Measurements from ENCODE around the gene PRAC2.

PRAC2 gene

DNA sequence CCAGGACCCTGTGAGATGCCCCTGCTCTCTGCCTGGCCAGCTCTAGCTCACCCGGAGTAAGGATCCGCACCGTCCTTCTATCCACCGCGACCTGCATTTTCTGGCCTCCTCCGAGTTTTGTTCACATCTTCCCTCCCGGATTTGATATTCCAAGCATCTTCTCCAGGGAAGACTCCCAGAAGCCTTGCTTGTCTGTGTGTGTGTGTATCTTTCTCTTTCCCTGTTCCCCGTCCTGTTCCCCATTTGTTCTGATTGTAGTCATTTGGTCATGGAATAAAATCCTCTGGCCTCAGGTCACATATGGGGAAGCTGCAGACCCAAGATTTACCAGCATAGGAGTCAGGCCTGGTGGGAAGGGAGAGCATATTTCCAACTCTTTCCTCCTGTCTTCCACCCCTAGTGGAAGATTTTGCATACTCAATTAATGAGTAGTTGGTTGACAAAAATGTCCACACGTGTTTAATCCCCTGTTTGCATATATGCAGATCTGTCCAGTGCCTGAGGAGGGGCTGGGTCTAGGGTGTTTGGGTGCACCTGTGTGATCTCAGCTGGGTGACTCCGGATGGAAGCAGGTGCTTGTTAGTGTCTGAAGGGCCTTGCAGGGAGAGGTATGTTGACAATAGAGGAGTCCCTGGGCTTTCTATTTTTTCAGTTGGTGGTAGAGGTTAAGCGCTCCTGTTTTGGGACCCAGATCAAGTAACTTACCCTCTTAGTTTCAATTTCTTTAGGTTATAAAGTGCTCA is 2.5 kb upstream of the PRAC2 start:
- FAIRE-seq, result no peak

DNA sequence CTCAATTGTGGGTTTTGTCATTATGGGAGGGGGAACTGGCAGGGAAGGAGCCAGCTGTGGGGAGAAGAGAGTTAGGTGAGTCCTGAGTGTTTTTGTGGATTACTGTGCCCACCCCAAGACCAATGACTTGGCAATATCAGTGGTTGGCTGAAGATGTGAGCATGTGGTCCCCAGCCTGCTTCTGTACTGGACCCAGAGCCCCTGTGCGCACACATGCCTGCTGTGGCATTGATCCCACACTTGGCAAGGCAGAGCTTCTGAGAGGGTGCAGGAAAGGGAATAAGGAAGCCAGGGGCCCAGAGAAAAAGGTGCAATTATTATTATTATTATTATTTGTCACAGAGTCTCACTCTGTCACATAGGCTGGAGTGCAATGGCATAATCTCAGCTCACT is 2.0 kb upstream of the PRAC2 start:
- FAIRE-seq, result no peak
- DNase-seq (ENCODE audit: low spot score), result no peak

More for the DNA sequence above, 2.5 kb upstream of the PRAC2 start:
- DNase-seq (ENCODE audit: low spot score), result no peak

DNA sequence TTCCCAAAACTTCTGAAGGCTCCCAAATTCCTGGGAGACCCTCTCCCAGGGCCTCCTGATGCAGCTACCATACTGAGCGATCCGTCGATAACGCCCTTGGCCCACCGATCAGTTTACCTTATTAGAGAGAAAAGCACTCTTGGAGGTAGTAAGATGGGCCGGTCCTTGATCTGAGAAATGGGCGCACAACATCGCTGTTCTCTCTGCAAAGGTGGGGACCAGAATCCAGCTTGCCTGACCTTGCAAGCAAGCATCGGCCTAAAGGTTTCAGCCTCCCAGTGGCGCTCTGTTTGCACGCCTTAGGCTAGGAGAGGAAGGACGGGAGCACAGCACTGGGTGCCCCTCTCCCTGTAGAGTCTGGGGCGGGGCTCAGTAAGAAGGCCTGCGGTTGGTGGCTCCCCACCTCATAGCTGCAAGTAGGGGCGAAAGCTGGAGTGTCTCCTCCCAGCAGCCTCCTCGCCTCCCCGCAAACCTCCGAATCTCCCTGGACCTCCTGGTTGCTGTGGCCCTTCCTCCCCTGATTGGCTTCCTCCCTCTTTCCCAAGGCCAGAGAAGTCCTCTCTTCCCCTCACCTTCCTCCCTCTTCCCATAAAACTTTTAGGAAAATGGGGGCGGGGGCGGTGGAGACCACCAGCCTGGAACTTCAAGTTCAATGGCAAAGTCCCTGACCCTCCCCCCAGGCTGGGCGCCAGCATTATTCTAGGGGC is 631 bp upstream of the PRAC2 start, which contains the start of gene PRAC1:
Gene PRAC1 (minus strand): TSS at position 318 of the 707 bp plus-strand sequence. CDS start 126 bp downstream, at position 192.
- DNase-seq (ENCODE audit: low spot score) (no peak), FAIRE-seq (no peak)

DNA sequence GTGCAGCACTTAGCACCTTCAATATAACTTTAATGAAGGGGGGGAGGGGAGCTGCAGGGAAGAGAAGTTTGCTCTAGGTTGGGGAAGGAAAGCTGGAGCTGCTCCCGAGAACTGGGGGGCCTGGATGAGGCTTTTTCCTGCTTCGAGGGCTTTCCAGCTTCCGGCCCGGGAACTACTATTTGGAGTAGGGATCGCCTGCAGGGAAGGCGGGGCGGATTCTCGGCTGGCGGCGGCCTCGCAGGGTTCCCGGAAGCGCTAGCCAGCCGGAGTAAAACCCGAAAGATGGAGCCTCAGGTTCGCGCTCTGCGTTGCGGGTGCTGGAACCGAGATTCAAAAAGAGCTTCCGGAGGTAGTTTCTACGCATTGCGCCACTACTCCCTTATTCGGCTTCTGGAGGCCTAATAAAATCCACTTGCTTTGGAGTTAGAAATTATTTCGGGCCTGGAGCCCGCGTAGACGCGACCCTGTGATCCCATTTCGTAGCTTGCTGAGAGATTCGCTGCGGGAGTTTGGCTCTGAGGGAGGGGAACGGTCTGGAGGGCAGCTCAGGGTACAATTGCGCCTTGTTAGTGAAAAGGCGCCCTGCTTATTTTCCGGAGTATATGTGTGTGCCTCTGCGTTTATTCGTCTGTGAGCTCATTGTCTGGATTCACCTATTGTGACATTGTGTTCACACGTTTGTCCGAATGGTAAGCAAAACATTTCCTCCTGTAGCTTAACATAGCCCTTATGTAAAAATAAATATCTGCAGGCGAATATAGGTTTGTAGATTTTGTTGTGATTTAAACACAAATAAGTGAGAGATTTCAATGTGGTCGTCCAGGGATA is 652 bp downstream of the PRAC2 start:
- FAIRE-seq (no peak), DNase-seq (ENCODE audit: low spot score) (no peak)

DNA sequence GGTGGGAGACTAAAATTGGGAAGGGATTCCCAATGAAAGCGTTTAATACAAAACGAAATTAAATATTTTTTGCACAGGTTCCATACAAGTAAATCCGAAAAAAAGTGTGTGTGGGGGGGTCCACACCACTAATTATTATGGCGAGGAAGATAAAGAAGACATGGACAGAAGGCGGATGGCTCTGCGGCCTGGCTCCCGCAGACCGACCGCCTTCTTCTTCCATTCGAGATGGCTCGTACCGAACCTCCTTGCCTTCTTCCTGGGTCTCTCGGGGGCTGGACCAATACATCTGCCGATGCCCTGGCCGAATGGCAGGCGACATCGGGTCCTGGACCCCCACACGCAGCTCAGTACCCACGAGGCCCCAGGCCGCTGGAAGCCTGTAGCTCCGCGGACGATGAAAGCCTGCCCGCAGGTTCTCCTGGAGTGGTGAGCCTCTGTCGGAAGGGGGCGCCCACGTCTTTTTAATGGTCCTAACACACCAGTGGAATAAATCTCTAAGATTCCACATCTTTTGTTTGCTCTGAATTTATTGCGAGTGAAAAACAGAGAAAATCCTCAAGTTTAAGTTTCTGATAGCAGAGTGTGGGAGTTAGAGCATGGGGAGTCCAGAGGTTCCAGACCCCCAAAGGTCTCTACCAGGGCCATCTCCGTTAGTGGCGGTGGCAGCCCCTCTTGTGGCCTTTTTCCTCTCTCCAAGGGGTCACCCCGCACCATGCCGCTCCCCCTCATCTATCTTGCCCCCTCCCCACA is 1.4 kb downstream of the PRAC2 start:
- FAIRE-seq, result peak; percentile 51
- peak; percentile 50 for DNase-seq (ENCODE audit: low spot score)

DNA sequence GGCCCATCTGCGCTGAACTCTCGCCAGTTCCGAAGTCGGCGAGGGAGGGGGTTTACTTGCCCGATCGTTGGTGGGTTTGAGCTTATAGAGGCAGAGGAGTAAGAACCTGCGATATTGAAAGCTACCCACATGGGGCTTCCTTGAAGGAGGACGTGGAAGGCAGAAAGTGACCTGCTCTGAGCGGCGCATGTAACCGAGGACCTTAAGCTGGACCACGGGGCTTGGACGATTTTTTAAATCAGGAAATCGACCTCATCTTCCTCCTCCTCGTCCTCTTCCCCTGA is 2.0 kb downstream of the PRAC2 start:
- FAIRE-seq (no peak), DNase-seq (ENCODE audit: low spot score) (no peak)

DNA sequence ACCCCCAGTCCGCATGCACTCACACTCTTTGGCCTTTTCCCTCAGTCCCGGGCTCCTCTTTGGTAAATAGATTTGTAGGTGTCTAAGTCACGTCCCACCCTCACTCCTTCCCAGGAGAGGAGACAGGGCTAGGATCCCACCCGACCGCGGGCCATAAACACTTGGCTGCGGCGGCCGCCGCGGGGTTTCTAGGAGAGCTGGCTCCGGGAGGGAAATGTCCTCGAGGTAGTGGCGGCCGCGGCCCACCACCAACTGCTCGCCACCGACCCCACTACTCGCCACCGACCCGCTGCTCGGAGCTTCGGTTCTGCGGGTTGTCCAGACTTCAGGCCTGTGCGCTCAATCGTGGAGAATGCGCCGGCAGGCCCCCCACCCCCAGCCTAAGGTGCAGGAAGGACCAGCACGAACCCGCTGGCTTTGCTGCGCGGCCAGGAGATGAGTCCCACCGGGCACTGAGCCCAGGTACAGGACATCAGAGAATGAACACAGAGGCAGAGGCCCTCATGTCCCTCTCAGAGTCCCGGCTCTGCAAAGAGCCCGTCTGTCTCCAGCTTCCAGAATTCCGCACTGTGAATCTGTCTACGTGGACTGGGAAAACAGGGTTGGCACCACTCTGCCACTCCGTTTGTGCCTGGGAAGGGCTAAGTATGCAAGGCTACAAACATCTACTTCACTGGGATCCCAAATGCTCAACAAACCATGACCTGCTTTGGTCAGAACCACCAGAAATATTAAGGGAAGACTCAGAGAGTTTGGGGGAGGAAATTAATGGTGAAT is 2.5 kb downstream of the PRAC2 start:
- FAIRE-seq, result no peak

DNA sequence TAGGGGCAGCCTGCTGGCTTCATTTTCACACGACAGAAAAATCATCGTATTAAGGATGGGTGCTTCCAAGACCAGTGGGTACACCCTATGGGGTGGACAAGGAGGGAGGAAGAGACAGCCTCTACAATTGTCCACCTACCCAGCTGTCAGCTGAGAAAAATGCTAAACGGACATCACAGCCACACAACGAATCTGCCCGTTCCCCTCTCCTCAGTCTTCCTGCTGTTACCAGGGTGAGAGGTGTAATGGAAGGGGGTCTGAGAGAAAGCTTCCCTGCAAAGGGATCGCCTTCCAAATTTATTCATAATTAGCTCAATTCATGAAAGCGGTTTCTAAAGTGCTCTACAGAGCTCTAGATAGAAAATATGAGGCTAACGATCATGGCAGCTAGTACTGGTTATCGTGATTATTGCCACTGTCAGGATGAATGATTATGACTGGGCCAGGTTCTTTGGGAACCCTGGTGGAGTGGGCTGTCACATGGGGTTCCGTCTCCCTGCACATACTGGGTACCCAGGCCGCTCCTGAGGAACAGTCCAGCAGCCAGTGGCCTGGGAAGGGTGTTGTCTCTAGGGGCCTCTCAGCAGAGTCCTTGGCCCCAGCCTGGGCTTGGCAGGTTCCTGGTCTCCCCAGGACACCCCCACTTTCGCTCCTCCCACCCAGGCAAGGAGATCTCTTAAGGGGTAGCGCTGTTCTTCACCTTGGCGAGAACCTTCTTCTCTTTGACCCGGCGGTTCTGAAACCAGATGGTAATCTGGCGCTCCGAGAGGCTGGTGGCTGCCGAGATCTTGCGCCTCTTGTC is 3.3 kb downstream of the PRAC2 start:
- DNase-seq (ENCODE audit: low spot score), result no peak
- FAIRE-seq, result no peak

More for the DNA sequence above, 2.5 kb downstream of the PRAC2 start:
- DNase-seq (ENCODE audit: low spot score), result no peak

DNA sequence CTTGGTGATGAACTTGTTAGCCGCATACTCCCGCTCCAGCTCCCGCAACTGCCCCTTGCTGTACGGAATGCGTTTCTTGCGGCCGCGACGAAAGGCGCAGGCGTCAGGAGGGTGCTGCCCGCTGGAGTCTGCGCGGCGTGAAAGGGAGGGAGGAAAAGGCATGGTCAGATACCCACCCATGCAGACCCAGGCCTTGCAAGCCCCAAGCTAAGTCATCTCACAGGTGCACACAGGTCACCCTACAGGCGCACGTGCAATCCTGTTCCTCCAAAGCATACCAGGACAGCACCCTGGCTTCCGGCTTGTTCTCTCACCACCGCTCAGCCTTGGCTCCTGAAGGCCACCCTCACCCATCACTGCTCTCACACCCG is 3.9 kb downstream of the PRAC2 start:
- FAIRE-seq (no peak), DNase-seq (ENCODE audit: low spot score) (no peak)

DNA sequence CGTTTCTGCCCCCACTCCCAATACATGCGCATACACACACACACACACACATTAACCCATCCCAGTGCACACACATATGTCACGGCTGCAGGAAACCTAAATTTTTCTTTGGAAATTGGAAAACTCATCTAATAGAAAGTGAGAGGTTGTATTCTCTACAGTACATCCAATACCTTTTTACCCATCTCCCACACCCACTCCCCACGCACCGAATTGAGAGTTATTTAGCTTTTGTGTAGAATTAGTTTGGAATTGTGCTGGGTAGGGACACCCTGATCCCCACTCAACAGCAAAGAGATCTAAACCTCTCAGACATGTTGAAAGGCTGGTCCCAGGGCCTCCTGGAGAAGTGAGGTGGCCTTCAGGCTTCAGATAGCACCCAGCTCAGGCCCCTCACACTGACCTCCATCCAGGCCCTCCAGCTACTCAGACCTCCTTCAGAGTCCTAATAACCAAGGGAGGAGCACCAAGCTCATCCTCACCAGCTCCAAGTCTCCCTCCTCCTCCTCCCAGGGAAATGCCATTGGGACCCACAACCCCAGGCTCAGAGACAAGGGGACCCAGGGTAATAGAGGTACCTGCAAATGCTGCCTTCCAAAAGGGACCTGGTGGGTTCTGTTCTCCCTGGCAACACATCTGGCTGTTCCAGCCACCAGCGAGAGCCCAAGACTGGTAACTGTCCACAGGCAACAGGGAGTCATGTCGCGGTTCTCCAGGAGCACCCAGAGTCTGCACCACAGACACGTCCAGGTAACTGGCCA is 4.6 kb downstream of the PRAC2 start:
- FAIRE-seq, result no peak
- no peak for DNase-seq (ENCODE audit: low spot score)

DNA sequence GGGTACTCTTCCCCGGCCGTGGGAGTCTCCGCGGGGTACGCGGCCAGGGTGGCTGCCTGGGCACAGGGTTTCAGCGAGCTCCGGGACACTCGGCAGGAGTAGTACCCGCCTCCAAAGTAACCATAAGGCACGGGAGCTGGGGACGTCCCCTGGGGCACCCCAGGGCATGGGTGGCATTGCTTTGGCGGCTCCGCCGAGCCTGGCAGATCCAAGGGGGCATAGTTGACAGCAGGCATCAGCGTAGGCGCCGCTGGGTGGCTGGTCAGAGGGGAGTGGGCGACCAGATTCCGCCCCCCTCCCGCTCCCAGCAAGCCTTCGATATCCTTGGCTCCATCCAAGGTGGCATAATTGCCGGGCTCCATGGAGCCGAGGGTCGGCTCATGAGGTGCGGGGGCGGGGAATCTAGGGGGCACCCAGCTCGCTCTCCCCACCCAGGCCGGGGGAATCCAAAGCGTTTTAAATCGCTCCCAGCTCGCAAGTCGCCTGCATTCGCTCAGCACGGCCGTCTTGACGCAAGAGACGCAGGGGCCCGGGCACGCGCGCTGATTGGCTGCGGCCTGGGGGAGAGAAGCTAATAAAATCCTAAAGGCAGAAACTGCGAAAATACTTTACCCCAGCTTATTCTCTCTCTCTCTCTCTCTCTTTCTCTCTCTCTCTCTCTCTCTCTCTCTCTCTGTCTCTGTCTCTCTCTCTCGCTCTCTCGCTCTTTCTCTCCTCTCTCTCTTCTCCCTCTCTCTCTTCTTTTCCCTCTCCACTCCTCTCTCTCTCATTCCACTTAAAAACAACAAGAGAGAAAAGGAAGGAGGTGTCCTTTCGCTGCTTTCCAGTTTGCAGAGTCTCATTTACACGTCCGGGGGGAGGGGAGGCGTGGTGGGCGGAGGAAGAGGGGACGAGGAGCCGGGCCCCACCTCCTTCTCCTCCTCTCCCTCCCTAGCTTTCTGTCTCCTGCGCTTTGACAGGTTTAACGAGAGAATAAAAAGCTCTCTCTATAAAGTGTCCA is 5.5 kb downstream of the PRAC2 start, which contains the start of gene HOXB13:
Gene HOXB13 (minus strand): TSS at position 519 of the 1,000 bp plus-strand sequence. CDS start 157 bp downstream, at position 362.
- DNase-seq (ENCODE audit: low spot score) (no peak), FAIRE-seq (no peak)

DNA sequence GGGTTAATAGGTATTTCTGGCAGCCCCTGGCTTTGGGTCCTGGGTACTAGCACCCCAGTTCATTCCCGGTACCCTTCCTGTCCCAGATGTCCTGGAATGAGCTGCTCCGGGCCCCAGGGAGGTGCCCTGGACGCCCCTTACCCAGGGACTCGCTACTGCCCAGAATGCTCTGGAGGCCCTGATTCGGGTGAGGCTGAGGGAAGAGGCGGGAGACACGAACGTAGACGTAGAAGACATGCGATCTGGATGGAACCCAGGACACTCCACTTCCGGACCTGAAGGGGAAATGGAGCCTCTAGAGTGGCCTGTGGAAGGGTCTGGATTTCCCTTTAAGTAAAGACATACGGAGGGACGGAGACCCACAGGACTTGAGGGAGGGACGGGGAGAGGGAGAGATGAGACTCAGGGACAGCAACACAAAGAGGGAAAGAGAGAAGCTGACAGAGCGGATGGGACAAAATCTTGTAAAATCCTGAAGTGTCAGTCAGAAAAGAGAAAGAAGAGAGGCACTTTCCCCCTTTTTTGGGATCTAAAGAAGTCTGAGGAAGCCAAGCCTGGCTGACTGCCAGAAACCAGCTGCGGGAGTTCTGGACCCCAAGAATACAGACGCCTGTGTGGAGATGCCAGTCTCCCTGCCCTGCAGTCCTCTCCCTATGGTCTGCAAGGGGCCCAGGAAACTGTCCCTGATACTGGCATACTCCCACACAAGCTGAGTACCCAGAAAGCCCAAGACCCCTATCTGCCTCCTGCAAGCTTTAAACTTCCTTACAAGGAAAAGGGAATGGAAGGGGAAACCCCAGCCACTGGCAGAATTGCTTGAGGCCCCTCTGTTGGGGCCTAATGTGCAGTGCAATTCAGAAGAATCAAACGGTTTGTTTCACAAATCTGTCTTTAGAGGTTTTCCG is 6.6 kb downstream of the PRAC2 start:
- FAIRE-seq (no peak), DNase-seq (ENCODE audit: low spot score) (no peak)

DNA sequence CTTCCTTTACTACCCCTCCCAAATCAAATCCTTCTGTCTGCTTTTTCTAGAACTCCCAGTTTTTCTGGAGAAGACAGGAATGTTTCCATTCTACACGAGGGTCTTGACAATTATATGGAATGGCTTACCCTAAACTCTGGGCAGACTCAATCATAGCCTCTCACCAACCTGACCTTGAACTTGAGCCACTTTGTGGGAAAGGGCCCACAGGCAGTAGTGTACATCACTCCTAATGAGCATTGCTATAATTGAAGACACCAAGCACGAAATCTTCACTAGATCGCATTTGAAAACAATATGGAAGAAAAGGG is 7.2 kb downstream of the PRAC2 start:
- FAIRE-seq, result no peak
- DNase-seq (ENCODE audit: low spot score), result no peak

DNA sequence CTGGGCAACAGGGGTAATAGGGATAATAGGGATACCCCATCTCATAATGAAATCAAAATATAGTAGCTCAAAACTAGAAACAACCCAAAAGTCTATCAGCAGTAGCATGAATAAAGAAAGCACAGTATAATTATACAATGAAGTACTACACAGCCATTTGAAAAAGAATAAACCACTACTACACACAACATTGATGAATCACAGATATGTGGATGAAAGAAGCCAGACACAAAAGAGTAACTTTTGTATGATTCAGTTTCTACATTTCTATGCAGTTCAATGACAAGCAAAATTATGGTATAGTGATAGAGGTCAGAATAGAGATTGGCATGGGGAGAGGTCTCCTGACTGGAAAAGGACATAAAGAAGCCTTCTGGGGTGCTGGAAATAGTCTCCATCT is 8.4 kb downstream of the PRAC2 start:
- DNase-seq (ENCODE audit: low spot score) (no peak), FAIRE-seq (no peak)

DNA sequence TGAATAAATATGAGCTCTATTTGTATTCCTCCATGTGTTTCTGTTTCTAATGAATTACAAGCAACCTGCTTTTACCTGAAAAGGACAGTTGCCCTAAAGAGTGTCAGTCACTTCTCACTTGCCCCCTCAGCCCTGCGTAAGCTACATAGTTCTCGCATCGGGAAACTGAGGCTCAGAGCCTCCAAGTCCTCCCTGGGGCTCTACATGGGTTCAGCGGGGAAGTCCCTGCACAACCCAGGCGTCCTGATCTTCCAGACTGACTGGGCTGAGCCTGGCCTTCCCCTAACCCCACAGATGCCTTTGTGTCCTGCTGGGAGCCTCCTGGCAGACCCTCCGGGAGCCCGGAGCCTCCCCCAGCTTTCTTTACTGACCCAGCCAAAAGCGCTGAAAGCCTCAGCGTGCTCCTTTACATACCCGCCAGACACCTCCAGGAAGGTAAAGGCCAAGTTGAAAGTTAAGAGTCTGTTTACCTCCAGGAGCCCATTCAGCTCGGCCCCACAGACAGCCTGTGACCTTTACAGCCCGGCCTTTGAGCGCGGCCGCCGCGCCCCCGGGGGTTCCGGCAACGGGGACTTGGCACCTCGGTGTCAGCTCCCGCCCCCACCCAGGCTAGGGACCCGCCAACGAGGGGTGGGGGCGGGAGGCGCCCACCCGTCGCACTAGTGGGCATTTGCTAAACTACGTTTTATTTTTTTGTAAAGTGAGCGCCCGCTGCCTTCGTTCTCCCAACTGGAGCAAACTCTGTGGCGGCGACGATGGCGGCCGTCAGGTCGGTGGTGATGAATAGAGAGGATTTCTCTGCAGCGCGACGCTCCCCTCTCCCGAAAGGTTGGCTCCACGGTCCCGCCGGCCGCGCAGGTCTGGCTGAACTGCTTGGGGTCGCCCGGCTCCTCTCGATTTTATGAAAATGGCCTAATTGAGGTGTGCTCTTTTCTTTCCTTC is 10.0 kb downstream of the PRAC2 start:
- DNase-seq (ENCODE audit: low spot score) (no peak), FAIRE-seq (no peak)
